GM21390 (cell line): ENCODE data around the gene PCBP3.

Experiments used
- ATAC-seq: cut with Tn5 transposase; IDR thresholded peaks from one replicate; pipeline ENCODE4 v1.9.1; 2021; ENCODE audit not compliant: unreplicated experiment

PCBP3 gene

GRCh38 chr21:45747802-45748445 is 104.4 kb downstream of the PCBP3 start:
- no peak for ATAC-seq

GRCh38 chr21:45748593-45748992 is 105.1 kb downstream of the PCBP3 start:
- no peak for ATAC-seq

- no peak for ATAC-seq
These were observed 106.4 kb downstream of the PCBP3 start for GRCh38 chr21:45749974-45750373.

GRCh38 chr21:45750936-45751335 is 107.4 kb downstream of the PCBP3 start:
- no peak for ATAC-seq

- ATAC-seq: no peak
These were observed 109.9 kb downstream of the PCBP3 start for GRCh38 chr21:45753445-45753844.

DNA sequence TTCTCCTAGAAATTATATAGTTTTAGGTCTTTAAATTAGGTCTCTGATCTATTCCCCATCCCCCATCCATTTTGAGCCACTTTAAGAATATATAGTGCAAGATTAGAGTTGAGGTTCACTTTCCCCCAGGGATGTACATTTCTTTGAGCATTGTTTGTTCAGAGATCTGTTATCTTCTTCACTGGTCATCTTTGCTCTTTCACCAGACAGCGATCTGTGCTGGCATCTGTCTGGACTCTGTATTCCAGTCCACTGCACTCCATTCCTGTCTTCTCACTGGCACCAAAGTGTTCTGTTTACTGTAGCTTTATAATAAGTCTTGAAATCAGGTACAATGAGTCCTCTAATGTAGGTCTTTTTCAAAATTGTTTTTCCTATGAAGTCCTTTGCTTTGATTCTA is 112.5 kb downstream of the PCBP3 start:
- ATAC-seq: no peak

- no peak for ATAC-seq
These were observed 113.1 kb downstream of the PCBP3 start for GRCh38 chr21:45756669-45757068.

- no peak for ATAC-seq
These were observed 118.2 kb downstream of the PCBP3 start for GRCh38 chr21:45761704-45762103.

GRCh38 chr21:45763074-45763473 is 119.5 kb downstream of the PCBP3 start:
- ATAC-seq: no peak

DNA sequence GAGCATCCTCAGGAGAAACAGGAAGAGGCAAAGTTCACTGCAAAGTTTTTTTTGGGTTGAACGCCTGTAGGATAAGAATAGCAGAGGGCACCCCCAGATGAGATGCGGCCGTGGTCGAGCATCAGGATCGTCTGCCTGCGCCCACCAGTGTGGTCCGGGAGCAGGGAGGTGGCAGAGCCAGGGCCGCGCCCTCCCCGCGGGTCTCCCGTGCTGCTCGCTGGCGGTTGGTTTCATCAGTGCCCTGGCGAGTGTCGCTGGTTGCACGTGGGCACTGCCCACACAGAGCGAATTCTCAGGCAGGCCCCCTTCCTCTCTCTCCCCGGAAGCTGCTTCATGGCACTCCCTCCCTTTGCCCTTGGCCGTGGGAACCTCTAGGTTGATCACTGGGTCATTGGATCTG is 120.0 kb downstream of the PCBP3 start:
- no peak for ATAC-seq

GRCh38 chr21:45764792-45765191 is 121.3 kb downstream of the PCBP3 start:
- ATAC-seq: no peak

- no peak for ATAC-seq
These were observed 121.8 kb downstream of the PCBP3 start for GRCh38 chr21:45765375-45765774.

GRCh38 chr21:45766055-45766454 is 122.5 kb downstream of the PCBP3 start:
- no peak for ATAC-seq

GRCh38 chr21:45766501-45766900 is 123.0 kb downstream of the PCBP3 start:
- no peak for ATAC-seq

DNA sequence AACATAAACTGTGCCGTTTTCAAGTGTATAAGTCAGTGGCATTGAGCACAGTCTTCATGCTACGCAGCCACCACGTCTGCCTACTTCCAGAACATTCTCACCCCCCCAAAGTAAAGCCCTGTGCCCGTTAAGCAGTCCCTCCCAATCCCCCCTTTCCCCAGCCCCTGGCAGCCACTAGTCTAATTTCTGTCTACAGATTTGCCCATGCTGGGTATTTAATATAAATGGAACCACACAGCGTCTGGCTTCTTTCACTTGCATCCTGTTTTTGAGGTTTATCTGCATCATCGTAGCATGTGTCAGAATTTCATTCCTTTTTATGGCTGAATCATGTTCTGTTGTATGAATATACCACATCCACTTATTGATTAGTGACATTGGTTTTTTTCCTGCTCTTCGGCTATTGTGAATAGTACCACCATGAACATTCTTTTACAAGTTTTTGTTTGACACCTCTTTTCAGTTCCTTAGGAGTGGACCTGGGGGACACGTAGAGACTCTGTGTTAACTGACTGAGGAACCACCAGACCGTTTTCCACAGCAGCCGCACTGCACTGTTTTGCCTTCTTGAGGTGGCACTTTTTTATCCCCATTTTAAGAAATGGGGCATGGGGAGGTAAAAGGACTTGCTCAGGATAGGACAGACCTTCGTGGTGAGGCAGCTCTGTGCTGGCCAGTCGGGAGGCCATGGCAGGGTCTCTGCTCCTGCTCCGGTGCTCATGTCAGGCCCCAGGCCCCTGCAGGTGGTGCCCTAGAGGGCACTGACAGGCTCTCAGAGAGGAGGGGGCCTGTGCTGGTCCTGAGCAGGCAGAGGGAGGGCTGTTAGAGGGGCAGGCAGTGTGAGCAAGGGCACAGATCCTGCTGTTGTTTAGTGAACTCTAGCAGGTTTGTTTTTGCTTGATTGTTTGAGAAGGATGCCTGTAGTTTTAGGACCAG is 123.8 kb downstream of the PCBP3 start:
- ATAC-seq: no peak

- no peak for ATAC-seq
These were observed 124.7 kb downstream of the PCBP3 start for GRCh38 chr21:45768011-45768739.

DNA sequence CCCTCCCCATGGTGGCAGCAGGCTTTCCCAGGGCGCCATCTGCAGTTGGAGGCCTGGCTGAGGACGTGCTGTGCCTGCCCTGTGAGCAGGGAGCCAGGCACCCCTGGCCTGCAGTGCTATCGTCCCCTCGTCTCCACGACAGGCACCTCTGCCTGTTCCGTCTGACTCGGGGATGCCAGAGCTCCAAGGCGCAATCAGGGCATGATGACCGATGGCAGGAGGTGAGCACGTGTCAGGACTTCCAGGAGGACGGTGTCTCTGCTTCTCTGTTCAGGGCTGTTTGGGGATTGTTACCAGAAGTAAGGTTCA is 125.2 kb downstream of the PCBP3 start:
- ATAC-seq: no peak

DNA sequence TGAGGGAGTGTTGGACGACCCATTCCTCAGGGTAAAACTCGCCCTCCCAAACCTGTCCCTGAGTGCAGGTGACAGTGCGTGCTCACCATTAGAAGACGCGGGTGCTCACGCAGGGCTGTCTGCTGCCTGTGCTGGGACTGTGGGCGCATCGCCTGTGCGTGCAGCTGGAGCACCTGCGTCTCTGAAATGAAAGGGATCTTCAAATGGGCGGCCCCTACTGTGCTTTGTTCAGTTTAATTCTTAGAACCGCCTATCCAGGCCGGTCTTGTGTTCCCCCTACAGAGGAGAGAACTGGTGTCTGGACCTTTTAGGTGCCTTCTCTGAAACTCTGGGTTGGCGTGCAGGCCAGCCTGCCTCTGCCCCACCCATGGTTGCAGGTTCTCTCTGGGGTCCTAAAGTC is 125.8 kb downstream of the PCBP3 start:
- no peak for ATAC-seq

DNA sequence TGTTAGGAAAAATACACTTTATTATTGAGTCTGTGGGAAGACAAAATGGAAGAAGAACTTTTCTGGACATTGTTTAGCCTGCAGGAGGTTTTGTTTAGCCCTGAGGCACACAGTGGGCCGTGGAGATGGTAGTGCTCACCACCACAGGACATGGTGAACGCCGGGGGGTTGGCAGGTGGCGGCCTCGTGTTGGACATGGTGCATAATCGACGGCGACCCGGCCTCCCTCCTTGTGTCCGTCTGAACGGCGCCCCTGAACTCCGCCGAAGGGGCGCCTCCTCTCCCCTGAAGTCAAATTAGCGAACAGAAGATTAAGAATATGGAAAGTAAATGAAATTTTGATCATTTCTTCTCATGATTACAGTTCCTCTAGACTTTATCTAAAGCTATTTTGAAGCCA is 126.4 kb downstream of the PCBP3 start:
- no peak for ATAC-seq

DNA sequence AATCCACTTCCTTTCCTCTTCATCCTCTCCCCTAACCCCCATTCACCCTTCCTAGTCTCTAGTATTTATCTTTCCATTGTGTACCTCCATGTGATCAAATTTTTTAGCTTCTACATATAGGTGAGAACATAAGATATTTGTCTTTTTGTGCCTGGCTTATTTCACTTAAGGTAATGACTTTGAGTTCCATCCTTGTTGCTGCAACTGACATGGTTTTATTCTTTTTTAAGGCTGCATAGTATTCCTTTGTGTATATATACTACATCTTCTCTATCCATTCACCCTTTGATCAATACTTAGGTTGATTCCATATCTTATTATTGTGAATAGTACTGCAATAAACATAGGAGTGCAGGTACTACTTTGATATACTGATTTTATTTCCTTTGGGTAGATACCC is 128.7 kb downstream of the PCBP3 start:
- no peak for ATAC-seq

DNA sequence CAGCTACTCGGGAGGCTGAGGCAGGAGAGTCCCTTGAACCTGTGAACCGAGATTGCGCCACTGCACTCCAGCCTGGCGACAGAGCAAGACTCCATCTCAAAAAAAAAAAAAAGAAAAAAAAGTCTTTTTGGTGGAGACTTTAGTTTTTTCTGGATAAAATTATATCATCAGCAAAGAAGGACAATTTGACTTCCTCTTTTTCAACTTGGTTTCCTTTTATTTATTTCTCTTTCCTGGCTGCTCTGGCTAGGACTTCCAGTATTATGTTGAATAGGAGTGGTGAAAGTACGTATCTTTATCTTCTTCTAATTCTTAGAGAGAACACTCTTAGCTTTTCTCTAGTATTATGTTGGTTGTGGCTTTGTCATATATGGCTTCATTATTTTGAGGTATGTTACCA is 130.8 kb downstream of the PCBP3 start:
- ATAC-seq: no peak

GRCh38 chr21:45776971-45777370 is 133.4 kb downstream of the PCBP3 start:
- ATAC-seq: no peak
